Activated CD4-positive, alpha-beta memory T cell treated with anti-CD3 and anti-CD28 coated beads for 36 hours (primary cell): ENCODE results near the gene CREB3L1. TPM values are rescaled to one million over a fixed set of nuclear protein-coding genes. Genes with fewer than 3 reads are reported as not detected.
A peak's percentile ranks its signal among the peaks of the same experiment; 100 is the strongest.

ENCODE experiments used
- CTCF ChIA-PET: fragments of 350-600 bp; sonication (Branson Sonifier 250); formaldehyde crosslinking; loops from one replicate; lab custom pipeline; 2021; ENCODE audit warnings: antibody characterized with exemption, inconsistent platforms; lab: Charles Lee
- POLR2A ChIA-PET: fragments of 350-600 bp; sonication (Branson Sonifier 250); formaldehyde crosslinking; loops from one replicate; lab custom pipeline; 2021; ENCODE audit warnings: antibody characterized with exemption; lab: Charles Lee
- DNase-seq: peaks from one replicate; pipeline ENCODE4 v3.0.0-alpha.2; 2020
- H3K27ac Mint-ChIP-seq: one replicate; pipeline ENCODE4 v1.8.0; 2021; ENCODE audit warnings: mixed read lengths
- H3K27me3 Mint-ChIP-seq: one replicate; pipeline ENCODE4 v1.8.0; 2021; ENCODE audit warnings: mixed read lengths
- H3K36me3 Mint-ChIP-seq: one replicate; pipeline ENCODE4 v1.8.0; 2021; ENCODE audit warnings: mixed read lengths
- H3K4me1 Mint-ChIP-seq: one replicate; pipeline ENCODE4 v1.8.0; 2021; ENCODE audit warnings: low read depth, mixed read lengths
- H3K4me3 Mint-ChIP-seq: one replicate; pipeline ENCODE4 v1.8.0; 2021; ENCODE audit warnings: mild to moderate bottlenecking, mixed read lengths
- H3K9me3 Mint-ChIP-seq: one replicate; pipeline ENCODE4 v1.8.0; 2021; ENCODE audit warnings: mixed read lengths
- intact Hi-C: fragments of 100-400 bp; cut with micrococcal nuclease; formaldehyde crosslinking; loops from one replicate; pipeline ENCODE4 v1.15.1; 2023
- total RNA-seq, 2 experiments: library from RNA; stranded (reverse); gene quantifications; one replicate each; pipeline ENCODE4 v1.2.3, GENCODE V29; 2021

CREB3L1 gene
- total RNA-seq, 2 experiments from 2014 or later, result not detected

DNA sequence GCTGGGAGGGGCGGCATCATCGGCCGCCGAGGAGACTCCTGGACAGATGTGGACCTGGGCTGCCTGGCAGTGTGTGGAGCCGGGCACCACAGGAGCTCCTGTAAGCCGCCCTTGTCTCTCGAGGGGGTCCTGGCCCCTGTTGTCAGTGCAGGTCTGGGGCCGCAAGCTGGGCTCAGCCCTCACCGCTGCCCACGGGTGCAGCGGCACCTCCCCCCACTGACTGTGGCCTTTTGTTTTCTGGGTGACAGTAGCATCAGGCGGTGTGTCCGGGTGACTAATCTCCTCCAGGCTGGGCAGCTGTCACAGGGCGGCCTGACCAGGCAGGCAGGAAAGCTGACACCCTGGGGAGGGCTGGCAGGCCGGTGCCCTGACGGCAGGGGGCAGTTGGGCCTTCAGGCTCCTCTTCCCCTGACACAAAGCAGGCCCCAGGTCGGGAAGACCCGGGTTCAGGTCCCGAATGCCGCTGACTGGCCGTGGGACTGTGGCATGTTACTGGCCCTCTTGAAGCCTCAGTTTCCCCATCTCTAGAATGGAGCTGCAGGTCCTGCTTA is 86.1 kb downstream of the CREB3L1 start:
- Mint-ChIP-seq H3K36me3 (peaks cover 3% of the 10 kb centered on the region), H3K27ac (no peak overlapping the region), H3K9me3 (no peaks in the 10 kb centered on the region), H3K4me3 (no peak overlapping the region), H3K4me1 (peaks cover 54% of the 10 kb centered on the region), H3K27me3 (no peaks in the 10 kb centered on the region)
- ChIA-PET POLR2A (no interaction called here), CTCF (interaction anchor here (0.7 to 17.2 kb wide), 5 partner anchors 16 to 51 kb away, joined by 3 to 346 read pairs (median 3); partner anchors contain the start of gene DGKZ)
- intact Hi-C loops, result no loop called here
- no peak for DNase-seq

DNA sequence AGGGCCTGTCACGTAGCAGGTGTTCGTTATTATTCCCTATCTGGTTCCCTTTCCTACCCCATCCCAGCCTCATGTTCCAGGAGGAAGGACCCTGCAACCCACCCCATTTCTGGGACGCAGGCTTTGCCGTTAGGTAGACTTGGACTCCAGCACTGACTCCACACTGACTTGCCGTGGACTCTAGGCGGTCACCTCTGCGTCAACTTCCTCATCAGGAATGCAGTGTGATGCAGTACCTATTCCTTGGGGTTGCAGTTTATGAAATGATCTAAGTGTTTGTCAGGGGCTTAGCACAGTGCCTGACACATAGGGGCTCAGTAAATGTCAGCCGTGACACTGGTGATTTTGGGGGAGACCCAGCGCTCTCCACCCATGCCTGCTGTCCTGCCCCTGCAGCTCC is 86.6 kb downstream of the CREB3L1 start:
- CTCF ChIA-PET, result interaction anchor here (0.7 to 17.2 kb wide), 3 partner anchors 16 to 51 kb away, joined by 3 to 346 read pairs (median 3); partner anchors contain the start of gene DGKZ
- Mint-ChIP-seq H3K9me3 (no peaks in the 10 kb centered on the region), H3K4me1 (peaks cover 51% of the 10 kb centered on the region), H3K27me3 (no peaks in the 10 kb centered on the region), H3K27ac (peak overlapping the region; percentile 24), H3K4me3 (no peak overlapping the region), H3K36me3 (peaks cover 5% of the 10 kb centered on the region)
- DNase-seq, result no peak
- intact Hi-C loops, result no loop called here
- POLR2A ChIA-PET, result no interaction called here

DNA sequence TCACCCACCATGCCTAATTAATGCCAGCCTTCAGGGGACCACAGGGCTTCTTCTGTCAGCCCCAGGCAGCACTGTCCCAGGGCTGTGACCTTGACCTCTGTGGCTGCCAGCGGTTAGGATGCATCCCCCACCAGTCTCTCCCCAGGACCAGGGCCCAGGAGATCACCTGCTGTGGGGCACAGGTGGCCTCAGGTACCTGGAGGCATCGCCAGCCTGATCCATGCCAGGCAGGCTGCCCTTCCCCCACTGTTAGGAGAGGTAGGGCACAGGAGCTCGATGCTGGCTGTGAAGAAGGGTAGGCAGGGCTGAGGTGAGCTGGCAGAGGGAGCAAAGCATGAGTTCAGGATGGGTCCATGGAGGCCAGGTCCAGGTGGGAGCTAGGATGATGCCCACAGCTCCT is 87.3 kb downstream of the CREB3L1 start:
- Mint-ChIP-seq H3K27me3 (no peaks in the 10 kb centered on the region), H3K36me3 (peaks cover 9% of the 10 kb centered on the region), H3K9me3 (no peaks in the 10 kb centered on the region), H3K4me1 (peaks cover 50% of the 10 kb centered on the region), H3K4me3 (no peak overlapping the region), H3K27ac (peak overlapping the region; percentile 4)
- intact Hi-C loops, result loop anchor here (5.0 kb wide), 1 partner anchor 173 kb away; no protein-coding TSS in a partner anchor
- CTCF ChIA-PET, result interaction anchor here (0.9 to 17.2 kb wide), 5 partner anchors 8 to 127 kb away, joined by 3 to 346 read pairs (median 3); partner anchors contain the start of gene DGKZ
- POLR2A ChIA-PET, result interaction anchor here (1.8 kb wide), 2 partner anchors 11 to 16 kb away, joined by 4 to 8 read pairs; no protein-coding TSS in a partner anchor
- no peak for DNase-seq

DNA sequence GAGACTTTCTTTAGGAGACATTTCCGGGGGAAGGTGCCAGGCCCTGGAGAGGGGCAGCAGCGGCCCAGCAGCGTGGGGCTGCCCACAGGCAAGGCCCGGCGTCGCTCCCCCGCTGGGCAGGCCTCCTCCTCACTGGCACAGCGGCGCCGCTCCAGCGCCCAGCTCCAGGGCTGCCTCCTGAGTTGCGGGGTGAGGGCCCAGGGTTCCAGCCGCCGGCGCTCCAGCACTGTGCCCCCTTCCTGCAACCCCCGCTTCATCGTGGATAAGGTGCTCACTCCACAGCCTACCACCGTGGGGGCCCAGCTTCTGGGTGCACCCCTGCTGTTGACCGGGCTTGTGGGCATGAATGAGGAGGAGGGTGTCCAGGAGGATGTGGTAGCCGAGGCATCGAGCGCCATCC is 88.8 kb downstream of the CREB3L1 start:
- no peak for DNase-seq
- ChIA-PET CTCF (interaction anchor here (1.0 to 17.2 kb wide), 4 partner anchors 9 to 123 kb away, joined by 3 to 346 read pairs (median 14); partner anchors contain the start of gene DGKZ), POLR2A (interaction anchor here (1.8 kb wide), 2 partner anchors 12 to 18 kb away, joined by 4 to 8 read pairs; no protein-coding TSS in a partner anchor)
- Mint-ChIP-seq H3K27me3 (no peaks in the 10 kb centered on the region), H3K9me3 (no peaks in the 10 kb centered on the region), H3K27ac (no peak overlapping the region), H3K4me3 (no peak overlapping the region), H3K4me1 (peaks cover 41% of the 10 kb centered on the region), H3K36me3 (peaks cover 15% of the 10 kb centered on the region)
- intact Hi-C loops, result loop anchor here (5.0 kb wide), 1 partner anchor 171 kb away; no protein-coding TSS in a partner anchor

DNA sequence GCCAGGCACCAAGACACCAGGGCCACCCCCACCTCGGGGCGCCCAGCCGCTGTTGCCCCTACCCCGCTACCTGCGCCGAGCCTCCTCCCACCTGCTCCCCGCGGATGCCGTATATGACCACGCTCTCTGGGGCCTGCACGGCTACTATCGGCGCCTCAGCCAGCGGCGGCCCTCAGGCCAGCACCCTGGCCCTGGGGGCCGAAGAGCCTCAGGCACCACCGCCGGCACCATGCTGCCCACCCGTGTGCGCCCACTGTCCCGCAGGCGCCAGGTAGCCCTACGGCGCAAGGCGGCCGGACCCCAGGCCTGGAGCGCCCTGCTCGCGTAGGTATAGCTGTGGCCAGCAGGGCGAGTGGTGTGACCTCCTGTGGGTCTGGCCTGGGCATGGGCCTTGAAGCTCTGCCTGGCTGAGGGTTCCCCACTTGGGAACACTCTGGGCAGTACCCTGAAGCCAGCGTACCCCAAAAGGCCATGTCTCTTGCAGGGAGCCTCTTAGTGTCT is 89.2 kb downstream of the CREB3L1 start:
- intact Hi-C loops, result loop anchor here (1.0 to 5.0 kb wide), 2 partner anchors 14 to 171 kb away; no protein-coding TSS in a partner anchor
- no peaks in the 10 kb centered on the region for H3K9me3 Mint-ChIP-seq
- no peak overlapping the region for H3K4me3 Mint-ChIP-seq
- peak overlapping the region; percentile 67 for H3K27ac Mint-ChIP-seq
- POLR2A ChIA-PET, result interaction anchor here (1.8 kb wide), 1 partner anchor 18 kb away, joined by 4 read pairs; no protein-coding TSS in a partner anchor
- H3K4me1 Mint-ChIP-seq, result peaks cover 40% of the 10 kb centered on the region
- CTCF ChIA-PET, result interaction anchor here (1.0 to 17.2 kb wide), 4 partner anchors 9 to 124 kb away, joined by 3 to 346 read pairs (median 14); partner anchors contain the start of gene DGKZ
- peaks cover 15% of the 10 kb centered on the region for H3K36me3 Mint-ChIP-seq
- no peaks in the 10 kb centered on the region for H3K27me3 Mint-ChIP-seq
- no peak for DNase-seq

DNA sequence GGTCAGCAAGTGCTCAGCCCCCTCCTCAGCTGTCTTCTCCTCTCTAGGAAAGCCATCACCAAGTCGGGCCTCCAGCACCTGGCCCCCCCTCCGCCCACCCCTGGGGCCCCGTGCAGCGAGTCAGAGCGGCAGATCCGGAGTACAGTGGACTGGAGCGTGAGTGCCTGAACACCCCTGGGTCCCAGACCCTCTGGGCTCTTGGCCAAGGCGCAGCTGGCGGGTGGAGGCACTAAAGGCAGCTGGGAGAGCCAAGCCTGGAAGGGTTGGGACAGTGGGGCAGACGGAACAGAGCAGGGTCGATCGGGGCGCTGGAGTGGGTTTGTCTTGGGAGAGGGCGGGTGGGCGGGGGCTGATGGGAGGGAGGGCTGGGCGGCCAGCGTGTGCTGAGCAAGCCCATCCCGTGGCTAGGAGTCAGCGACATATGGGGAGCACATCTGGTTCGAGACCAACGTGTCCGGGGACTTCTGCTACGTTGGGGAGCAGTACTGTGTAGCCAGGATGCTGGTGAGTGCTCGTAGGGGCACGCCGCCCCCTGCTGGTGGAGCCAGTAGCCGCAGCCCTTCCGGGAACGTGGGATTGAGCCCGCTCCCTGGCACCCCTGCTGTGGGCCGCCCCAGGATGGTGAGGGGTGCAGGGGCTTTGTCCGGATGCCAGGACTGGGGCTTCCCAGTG is 89.9 kb downstream of the CREB3L1 start:
- peak overlapping the region; percentile 67 for H3K27ac Mint-ChIP-seq
- ChIA-PET CTCF (interaction anchor here (0.9 to 17.2 kb wide), 10 partner anchors 10 to 129 kb away, joined by 4 to 346 read pairs (median 6); partner anchors contain the start of genes CHRM4 and DGKZ), POLR2A (no interaction called here)
- no peaks in the 10 kb centered on the region for H3K27me3 Mint-ChIP-seq
- peaks cover 38% of the 10 kb centered on the region for H3K4me1 Mint-ChIP-seq
- peak; percentile 84 for DNase-seq
- H3K36me3 Mint-ChIP-seq, result peaks cover 15% of the 10 kb centered on the region
- intact Hi-C loops, result loop anchor here (1.0 to 5.0 kb wide), 2 partner anchors 15 to 170 kb away; no protein-coding TSS in a partner anchor
- H3K9me3 Mint-ChIP-seq, result no peaks in the 10 kb centered on the region
- H3K4me3 Mint-ChIP-seq, result no peak overlapping the region

DNA sequence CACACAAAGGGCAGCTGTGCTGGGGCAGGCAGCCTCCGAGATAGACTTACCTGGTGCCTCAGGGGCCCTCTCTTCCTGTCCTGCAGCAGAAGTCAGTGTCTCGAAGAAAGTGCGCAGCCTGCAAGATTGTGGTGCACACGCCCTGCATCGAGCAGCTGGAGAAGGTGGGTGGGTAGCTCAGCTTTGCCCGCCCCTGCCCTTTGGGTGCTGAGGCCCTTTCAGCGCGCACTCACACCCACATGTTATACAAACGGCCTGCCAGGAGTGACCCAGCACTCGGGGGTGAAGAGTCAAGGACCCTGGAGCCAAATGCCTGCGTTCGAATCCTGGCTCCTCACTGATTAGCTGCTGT is 90.4 kb downstream of the CREB3L1 start:
- peaks cover 33% of the 10 kb centered on the region for H3K4me1 Mint-ChIP-seq
- no peak for DNase-seq
- ChIA-PET POLR2A (no interaction called here), CTCF (interaction anchor here (0.9 to 17.2 kb wide), 12 partner anchors 7 to 250 kb away, joined by 4 to 346 read pairs (median 6); partner anchors contain the start of genes ATG13, CHRM4 and DGKZ)
- H3K27me3 Mint-ChIP-seq, result no peaks in the 10 kb centered on the region
- H3K4me3 Mint-ChIP-seq, result no peak overlapping the region
- intact Hi-C loops, result loop anchor here (1.0 to 5.0 kb wide), 2 partner anchors 16 to 169 kb away; no protein-coding TSS in a partner anchor
- H3K27ac Mint-ChIP-seq, result no peak overlapping the region
- H3K36me3 Mint-ChIP-seq, result peaks cover 15% of the 10 kb centered on the region
- H3K9me3 Mint-ChIP-seq, result no peaks in the 10 kb centered on the region

DNA sequence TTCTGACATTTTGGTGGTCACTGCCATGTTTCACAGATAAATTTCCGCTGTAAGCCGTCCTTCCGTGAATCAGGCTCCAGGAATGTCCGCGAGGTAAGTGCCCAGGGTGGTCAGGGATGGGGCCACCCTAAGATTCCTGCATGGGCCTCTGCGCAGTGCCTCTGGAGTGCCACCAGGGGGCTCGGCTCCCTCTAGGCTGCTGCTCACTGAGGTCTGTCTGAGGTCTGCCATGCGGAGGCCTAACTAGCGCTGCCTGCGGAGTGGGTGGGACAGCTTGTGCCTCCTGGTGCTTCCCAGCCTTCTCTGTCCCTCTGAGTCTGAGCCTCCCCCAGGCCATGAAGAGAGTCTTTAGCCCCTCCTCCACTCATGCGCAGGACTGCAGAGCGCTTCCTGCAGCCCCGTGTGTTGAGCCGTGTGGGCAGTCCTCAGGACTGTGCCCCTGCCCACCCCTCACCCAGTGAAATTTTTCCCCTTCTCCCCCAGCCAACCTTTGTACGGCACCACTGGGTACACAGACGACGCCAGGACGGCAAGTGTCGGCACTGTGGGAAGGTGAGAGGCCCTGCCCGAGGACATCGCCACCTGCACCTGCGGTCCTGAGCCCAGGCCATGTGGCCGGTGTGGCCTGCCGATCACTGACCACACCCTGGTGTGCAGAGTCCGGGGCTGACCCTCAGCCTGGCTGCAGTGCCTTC is 92.1 kb downstream of the CREB3L1 start:
- H3K4me3 Mint-ChIP-seq, result no peak overlapping the region
- peak; percentile 68 for DNase-seq
- intact Hi-C loops, result loop anchor here (5.0 kb wide), 1 partner anchor 168 kb away; no protein-coding TSS in a partner anchor
- ChIA-PET POLR2A (no interaction called here), CTCF (interaction anchor here (0.6 to 17.2 kb wide), 10 partner anchors 9 to 178 kb away, joined by 3 to 346 read pairs (median 4); partner anchors contain the start of gene DGKZ)
- H3K27me3 Mint-ChIP-seq, result no peaks in the 10 kb centered on the region
- no peak overlapping the region for H3K27ac Mint-ChIP-seq
- H3K4me1 Mint-ChIP-seq, result peaks cover 23% of the 10 kb centered on the region
- no peaks in the 10 kb centered on the region for H3K9me3 Mint-ChIP-seq
- H3K36me3 Mint-ChIP-seq, result peaks cover 17% of the 10 kb centered on the region

DNA sequence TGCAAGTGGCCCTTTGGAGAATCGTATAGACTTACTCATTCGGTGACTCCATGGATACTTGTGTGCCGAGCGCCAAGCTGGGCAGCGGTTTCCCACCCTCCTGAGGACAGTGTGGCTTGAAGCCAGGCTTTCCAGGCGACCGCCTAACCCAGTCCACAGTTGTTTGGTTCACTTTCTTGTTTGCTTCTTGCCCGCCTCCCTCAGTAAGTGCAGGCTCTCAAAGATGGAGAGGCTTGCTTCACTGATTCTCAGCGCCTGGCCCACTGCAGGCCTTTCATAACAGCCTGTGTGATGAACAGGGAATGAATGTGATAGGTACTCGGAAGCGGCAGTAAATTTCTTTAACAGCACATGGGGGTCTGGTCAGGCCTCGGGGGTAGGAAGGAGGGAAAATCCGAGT is 92.8 kb downstream of the CREB3L1 start:
- Mint-ChIP-seq H3K4me1 (peaks cover 17% of the 10 kb centered on the region), H3K27me3 (no peaks in the 10 kb centered on the region), H3K9me3 (no peaks in the 10 kb centered on the region), H3K27ac (no peak overlapping the region), H3K4me3 (no peak overlapping the region), H3K36me3 (peaks cover 20% of the 10 kb centered on the region)
- intact Hi-C loops, result no loop called here
- no peak for DNase-seq
- ChIA-PET CTCF (interaction anchor here (0.6 to 17.2 kb wide), 5 partner anchors 8 to 179 kb away, joined by 3 to 346 read pairs (median 4); partner anchors contain the start of gene DGKZ), POLR2A (no interaction called here)
